ENCODE data around the gene SCN8A. TPM values are rescaled to one million over a fixed set of nuclear protein-coding genes. Genes with fewer than 3 reads are reported as not detected.

Gene SCN8A
- total RNA-seq, 1 donor from 2014 or later, result 1.3 TPM

DNA sequence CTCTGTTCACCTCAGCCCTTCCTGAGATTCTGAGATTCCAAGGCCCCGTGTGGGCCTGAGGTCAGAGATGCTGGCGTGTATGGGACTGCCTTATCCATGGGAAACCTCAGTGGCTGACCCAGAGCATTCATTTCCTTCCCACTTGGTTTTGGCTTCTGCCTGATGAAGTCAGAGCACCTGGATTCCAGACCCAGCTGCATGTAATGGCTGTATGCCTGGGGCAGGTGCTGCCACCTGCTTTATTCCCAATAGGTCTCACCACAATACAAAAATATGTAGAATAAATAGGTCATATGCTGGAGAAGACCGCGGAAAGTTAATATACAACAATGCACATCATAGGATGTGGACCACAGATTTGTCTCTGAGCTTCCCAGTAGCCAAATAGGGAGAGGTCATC lies 231.9 kb downstream of the SCN8A start:
- no peaks in the 10 kb centered on the region for H3K36me3 ChIP-seq (ENCODE audit: control insufficient read depth, insufficient read depth, low read length)
- TF ChIP-seq, protein P1, sequence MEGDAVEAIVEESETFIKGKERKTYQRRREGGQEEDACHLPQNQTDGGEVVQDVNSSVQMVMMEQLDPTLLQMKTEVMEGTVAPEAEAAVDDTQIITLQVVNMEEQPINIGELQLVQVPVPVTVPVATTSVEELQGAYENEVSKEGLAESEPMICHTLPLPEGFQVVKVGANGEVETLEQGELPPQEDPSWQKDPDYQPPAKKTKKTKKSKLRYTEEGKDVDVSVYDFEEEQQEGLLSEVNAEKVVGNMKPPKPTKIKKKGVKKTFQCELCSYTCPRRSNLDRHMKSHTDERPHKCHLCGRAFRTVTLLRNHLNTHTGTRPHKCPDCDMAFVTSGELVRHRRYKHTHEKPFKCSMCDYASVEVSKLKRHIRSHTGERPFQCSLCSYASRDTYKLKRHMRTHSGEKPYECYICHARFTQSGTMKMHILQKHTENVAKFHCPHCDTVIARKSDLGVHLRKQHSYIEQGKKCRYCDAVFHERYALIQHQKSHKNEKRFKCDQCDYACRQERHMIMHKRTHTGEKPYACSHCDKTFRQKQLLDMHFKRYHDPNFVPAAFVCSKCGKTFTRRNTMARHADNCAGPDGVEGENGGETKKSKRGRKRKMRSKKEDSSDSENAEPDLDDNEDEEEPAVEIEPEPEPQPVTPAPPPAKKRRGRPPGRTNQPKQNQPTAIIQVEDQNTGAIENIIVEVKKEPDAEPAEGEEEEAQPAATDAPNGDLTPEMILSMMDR (IDR thresholded peaks at IDR 0.05; ENCODE audit: insufficient read depth, low read length, poor library complexity, severe bottlenecking), result no peak
- H3K4me3 ChIP-seq (ENCODE audit: low read depth, low read length), result no peak overlapping the region
- DNase-seq (ENCODE audit: low read depth), result no peak
- H3K27me3 ChIP-seq (ENCODE audit: control insufficient read depth, insufficient read depth, low read length), result no peaks in the 10 kb centered on the region

GRCh38 chr12:51823875-51824565 lies 233.0 kb downstream of the SCN8A start:
- TF ChIP-seq, protein P1 (IDR thresholded peaks at IDR 0.05; ENCODE audit: insufficient read depth, low read length, poor library complexity, severe bottlenecking), result peak; percentile 53
- no peak for DNase-seq (ENCODE audit: low read depth)
- H3K4me3 ChIP-seq (ENCODE audit: low read depth, low read length), result no peak overlapping the region
- H3K27me3 ChIP-seq (ENCODE audit: control insufficient read depth, insufficient read depth, low read length), result no peaks in the 10 kb centered on the region
- no peaks in the 10 kb centered on the region for H3K36me3 ChIP-seq (ENCODE audit: control insufficient read depth, insufficient read depth, low read length)

- Histone ChIP-seq H3K4me3 (ENCODE audit: low read depth, low read length) (no peak overlapping the region), H3K27me3 (ENCODE audit: control insufficient read depth, insufficient read depth, low read length) (no peaks in the 10 kb centered on the region), H3K36me3 (ENCODE audit: control insufficient read depth, insufficient read depth, low read length) (no peaks in the 10 kb centered on the region)
- TF ChIP-seq, protein P1 (IDR thresholded peaks at IDR 0.05; ENCODE audit: insufficient read depth, low read length, poor library complexity, severe bottlenecking), result no peak
- no peak for DNase-seq (ENCODE audit: low read depth)
These were observed 234.2 kb downstream of the SCN8A start for GRCh38 chr12:51825216-51825615.

- TF ChIP-seq, protein P1 (IDR thresholded peaks at IDR 0.05; ENCODE audit: insufficient read depth, low read length, poor library complexity, severe bottlenecking), result no peak
- Histone ChIP-seq H3K27me3 (ENCODE audit: control insufficient read depth, insufficient read depth, low read length) (no peaks in the 10 kb centered on the region), H3K36me3 (ENCODE audit: control insufficient read depth, insufficient read depth, low read length) (no peaks in the 10 kb centered on the region), H3K4me3 (ENCODE audit: low read depth, low read length) (no peak overlapping the region)
- no peak for DNase-seq (ENCODE audit: low read depth)
These were observed 235.8 kb downstream of the SCN8A start for GRCh38 chr12:51826881-51827280.

DNA sequence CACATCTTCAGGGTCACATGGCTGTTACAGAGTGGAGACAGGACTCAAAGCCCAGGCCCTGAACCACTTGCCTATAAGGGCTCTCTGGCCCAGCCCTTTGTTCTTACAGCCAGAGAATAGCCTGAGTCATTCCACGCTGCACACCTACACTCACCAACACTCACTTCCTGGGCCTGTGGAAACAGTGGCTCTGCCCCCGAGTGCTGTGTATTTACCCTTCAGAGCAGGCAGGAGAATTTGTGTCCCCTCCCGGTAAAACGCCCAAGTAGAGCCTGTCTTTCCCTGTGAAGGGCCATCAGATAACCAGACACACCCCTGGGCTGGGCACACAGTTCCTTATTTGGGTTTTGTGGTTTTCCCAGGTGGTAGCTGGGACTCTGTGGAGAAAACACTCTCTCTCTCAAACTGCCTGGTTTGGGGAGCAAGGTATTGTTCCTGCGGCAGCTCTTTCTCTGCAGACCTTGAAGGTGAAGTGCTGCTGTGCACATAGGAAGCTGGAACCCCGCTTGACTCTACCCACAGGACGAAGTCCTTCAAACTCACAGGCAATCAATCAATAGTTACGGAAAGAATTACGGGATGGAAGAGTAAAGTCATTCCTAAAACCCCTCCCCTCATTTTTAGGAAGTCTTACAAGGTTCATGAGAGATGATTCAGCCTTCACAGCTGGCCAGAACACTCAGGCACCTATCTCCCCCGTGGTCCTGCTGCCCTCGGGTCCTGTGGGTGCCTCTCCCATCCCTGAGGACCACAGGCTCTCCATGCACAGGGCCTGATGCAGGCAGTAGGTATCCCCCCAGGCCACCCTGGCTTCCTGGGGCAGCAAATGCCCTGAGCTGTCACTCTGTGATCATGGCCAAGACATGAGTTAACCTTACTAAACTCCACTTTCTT lies 237.1 kb downstream of the SCN8A start:
- Histone ChIP-seq H3K36me3 (ENCODE audit: control insufficient read depth, insufficient read depth, low read length) (no peaks in the 10 kb centered on the region), H3K27me3 (ENCODE audit: control insufficient read depth, insufficient read depth, low read length) (no peaks in the 10 kb centered on the region), H3K4me3 (ENCODE audit: low read depth, low read length) (no peak overlapping the region)
- DNase-seq (ENCODE audit: low read depth), result peak; percentile 55
- TF ChIP-seq, protein P1 (IDR thresholded peaks at IDR 0.05; ENCODE audit: insufficient read depth, low read length, poor library complexity, severe bottlenecking), result no peak
